ENCODE results near the gene DNALI1.
"Not testable (repeated sequence)": the region's sequence is repeated elsewhere in the genome, so short reads cannot be mapped to it uniquely, and the experiment has no call there.

DNALI1 gene

DNA sequence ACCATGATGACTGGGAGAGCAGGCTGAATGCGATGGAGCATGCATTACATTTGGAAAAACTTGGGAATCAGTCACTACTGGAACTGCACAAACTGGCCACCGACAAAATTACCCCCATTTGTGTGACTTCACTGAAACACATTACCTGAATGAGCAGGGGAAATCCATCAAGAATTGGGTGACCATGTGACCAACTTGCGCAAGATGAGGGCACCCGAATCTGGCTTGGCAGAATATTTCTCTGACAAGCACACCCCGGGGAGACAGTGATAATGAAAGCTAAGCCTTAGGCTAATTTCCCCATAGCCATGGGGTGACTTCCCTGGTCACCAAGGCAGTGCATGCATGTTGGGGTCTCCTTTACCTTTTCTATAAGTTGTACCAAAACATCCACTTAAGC is 11.7 kb upstream of the DNALI1 start:
- H3K4me3 ChIP-seq (ENCODE audit: low read depth, low read length), result no peak overlapping the region
- TF ChIP-seq, protein P1, sequence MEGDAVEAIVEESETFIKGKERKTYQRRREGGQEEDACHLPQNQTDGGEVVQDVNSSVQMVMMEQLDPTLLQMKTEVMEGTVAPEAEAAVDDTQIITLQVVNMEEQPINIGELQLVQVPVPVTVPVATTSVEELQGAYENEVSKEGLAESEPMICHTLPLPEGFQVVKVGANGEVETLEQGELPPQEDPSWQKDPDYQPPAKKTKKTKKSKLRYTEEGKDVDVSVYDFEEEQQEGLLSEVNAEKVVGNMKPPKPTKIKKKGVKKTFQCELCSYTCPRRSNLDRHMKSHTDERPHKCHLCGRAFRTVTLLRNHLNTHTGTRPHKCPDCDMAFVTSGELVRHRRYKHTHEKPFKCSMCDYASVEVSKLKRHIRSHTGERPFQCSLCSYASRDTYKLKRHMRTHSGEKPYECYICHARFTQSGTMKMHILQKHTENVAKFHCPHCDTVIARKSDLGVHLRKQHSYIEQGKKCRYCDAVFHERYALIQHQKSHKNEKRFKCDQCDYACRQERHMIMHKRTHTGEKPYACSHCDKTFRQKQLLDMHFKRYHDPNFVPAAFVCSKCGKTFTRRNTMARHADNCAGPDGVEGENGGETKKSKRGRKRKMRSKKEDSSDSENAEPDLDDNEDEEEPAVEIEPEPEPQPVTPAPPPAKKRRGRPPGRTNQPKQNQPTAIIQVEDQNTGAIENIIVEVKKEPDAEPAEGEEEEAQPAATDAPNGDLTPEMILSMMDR (IDR thresholded peaks at IDR 0.05; ENCODE audit: borderline replicate concordance, insufficient read depth, low read depth, low read length), result no peak

DNA sequence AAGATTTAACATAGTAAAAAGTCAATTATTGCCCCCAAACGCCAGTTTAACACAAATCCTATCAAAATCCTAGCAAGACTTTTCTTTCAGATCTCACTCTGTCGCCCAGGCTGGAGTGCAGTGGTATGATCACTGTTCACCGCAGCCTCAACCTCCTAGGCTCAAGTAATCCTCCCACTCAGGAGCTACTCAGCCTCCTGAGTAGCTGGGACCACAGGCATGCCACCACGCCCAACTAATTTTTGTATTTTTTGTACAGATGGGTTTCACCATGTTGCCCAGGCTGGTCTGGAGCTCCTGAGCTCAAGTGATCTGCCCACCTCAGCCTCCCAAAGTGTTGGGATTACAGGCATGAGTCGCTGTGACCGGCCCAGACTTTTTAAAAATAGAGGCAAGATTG is 7.4 kb upstream of the DNALI1 start:
- TF ChIP-seq, protein P1 (IDR thresholded peaks at IDR 0.05; ENCODE audit: borderline replicate concordance, insufficient read depth, low read depth, low read length), result no peak
- H3K4me3 ChIP-seq (ENCODE audit: low read depth, low read length), result no peak overlapping the region

DNA sequence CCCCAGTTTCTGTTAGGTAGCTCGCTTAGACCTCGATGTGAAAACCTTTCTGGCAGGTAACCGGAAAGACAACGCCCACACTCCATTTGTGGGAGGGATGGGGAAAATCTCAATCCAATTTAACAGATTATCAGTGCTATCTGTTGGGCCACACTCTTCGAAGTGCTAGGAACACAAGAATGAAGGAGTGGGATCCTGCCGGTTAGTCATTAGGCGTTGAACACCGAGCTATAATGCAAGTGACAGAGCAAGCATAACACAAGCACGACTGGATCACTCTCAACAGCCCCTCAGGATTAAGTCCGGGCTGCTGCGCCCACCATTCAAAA is 3.2 kb upstream of the DNALI1 start:
- TF ChIP-seq, protein P1 (IDR thresholded peaks at IDR 0.05; ENCODE audit: borderline replicate concordance, insufficient read depth, low read depth, low read length), result no peak
- peak overlapping the region; percentile 79 for H3K4me3 ChIP-seq (ENCODE audit: low read depth, low read length)

DNA sequence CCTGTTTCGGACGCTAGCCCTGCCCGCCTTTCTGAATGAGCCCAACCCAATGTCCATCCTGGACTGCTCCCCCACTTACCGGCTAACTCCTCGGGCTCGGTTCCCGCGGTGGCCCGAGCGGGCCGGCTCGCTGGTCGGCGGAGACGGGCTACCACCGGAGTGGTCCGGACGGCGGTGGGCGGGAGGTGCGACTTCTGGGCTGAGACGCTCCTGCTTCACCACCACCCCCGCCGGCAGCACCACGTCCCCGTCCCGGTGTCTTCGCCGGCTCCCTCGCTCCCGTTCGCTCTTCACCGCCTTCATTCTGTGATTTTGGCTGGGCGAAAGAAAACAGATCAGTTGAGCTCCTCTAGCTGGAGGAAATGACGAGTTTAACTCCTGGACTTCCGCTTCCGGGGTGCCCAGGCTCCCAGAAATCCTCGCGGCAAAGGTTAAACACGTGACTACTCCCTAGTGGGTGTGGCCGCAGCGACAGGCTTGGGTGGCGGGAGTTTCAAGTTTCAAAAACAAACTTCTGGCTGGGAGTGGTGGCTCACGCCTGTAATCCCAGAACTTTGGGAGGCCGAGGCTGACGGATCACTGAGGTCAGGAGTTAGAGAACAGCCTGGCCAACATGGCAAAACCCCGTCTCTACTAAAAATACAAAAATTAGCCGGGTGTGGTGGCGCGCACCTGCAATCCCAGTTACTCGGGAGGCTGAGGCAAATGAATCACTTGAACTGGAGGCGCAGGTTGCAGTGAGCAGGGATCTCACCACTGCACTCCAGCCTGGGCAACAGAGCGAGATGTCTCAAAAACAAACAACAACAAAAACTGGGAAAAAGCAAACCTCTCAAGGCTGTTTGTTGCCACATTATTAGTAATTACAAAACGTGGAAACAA is 2.6 kb upstream of the DNALI1 start, which contains the start of gene SNIP1:
TSS of gene SNIP1 (minus strand) at position 367 of the 882 bp plus-strand sequence. CDS start at position 303, 64 bp downstream.
- peak within 1 kb of the TSS; percentile 79 for H3K4me3 ChIP-seq (ENCODE audit: low read depth, low read length)
- TF ChIP-seq, protein P1 (IDR thresholded peaks at IDR 0.05; ENCODE audit: borderline replicate concordance, insufficient read depth, low read depth, low read length), result no peak

DNA sequence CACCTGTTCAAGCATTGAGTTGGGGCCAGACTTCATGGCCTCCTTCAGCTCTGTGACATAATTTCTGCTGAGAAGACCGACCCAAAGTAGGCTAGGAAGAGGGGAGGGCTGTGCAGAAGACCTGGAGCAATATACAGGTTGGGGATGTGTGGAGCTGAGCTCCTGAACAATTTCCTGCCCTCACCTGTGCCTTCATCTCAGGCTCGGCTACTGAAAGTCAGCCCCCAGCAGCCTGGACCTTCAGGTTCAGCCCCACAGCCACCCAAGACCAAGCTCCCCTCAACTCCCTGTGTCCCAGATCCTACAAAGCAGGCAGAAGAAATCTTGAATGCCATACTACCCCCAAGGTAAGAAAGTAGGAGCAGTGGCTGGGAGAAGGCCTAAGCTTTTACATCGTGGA is 662 bp downstream of the DNALI1 start:
- TF ChIP-seq, protein P1 (IDR thresholded peaks at IDR 0.05; ENCODE audit: borderline replicate concordance, insufficient read depth, low read depth, low read length), result no peak
- H3K4me3 ChIP-seq (ENCODE audit: low read depth, low read length), result no peak overlapping the region

DNA sequence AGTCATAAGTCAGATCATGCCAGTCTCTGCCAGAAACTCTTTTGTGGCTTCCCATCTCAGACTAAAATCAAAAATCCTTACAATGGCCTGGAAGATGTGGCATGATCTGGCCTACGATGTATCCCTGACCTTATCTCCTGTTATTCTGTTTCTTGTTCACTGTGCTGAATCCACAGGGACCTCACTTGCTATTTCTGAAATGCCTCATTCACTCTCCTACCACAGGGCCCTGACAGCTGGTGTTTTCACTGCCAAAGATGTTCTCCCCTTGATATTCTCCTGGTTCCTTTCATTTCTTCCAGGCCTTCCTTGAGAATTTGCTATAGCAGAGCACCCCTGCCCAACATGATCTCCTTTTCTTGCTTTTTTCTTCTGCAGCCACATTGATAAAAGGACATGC is 1.7 kb downstream of the DNALI1 start:
- TF ChIP-seq, protein P1 (IDR thresholded peaks at IDR 0.05; ENCODE audit: borderline replicate concordance, insufficient read depth, low read depth, low read length), result no peak
- H3K4me3 ChIP-seq (ENCODE audit: low read depth, low read length), result no peak overlapping the region

DNA sequence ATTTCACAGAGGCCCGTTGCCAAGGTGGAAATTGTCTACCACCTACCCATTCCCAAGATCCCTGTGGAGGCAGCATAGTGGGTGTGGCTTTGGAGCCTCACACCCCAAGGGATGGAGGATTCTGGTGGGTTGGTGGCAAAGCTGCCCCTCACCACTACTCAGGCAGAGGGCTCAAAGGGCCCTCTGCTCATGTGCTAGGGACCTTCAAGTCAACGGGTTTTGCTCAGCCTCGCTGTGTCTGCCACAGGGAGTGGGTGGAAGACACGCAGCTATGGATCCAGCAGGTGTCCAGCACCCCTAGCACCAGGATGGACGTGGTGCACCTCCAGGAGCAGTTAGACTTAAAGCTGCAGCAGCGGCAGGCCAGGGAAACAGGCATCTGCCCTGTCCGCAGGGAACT is 2.3 kb downstream of the DNALI1 start:
- TF ChIP-seq, protein P1 (IDR thresholded peaks at IDR 0.05; ENCODE audit: borderline replicate concordance, insufficient read depth, low read depth, low read length), result no peak
- no peak overlapping the region for H3K4me3 ChIP-seq (ENCODE audit: low read depth, low read length)

DNA sequence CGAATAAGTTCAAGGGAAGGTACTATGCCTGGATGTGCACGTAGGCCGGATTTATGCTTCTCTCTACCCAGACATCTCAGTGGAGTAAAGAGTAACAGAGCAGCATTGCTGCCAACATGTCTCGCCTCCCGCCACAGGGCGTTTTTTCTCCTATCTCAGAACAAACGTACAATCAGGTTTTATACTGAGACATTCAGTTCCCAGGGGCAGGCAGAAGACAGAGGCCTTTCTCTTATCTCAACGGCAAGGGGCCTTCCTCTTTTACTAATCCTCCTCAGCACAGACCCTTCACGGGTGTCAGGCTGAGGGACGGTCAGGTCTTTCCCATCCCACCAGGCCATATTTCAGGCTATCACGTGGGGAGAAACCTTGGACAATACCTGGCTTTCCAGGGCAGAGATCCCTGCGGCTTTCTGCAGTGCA is 3.2 kb downstream of the DNALI1 start:
- H3K4me3 ChIP-seq (ENCODE audit: low read depth, low read length), result not testable (repeated sequence)

Data from GM12875 (cell line).